ENCODE results near the gene RGL3. TPM values are rescaled to one million over a fixed set of nuclear protein-coding genes. Genes with fewer than 3 reads are reported as not detected.
"Not testable (repeated sequence)": the region's sequence is repeated elsewhere in the genome, so short reads cannot be mapped to it uniquely, and the experiment has no call there.

RGL3 gene
- total RNA-seq, 1 donor from 2014 or later, result 0.72 TPM

- DNase-seq (ENCODE audit: low read depth), result no peak
These were observed 2.4 kb upstream of the RGL3 start for GRCh38 chr19:11421371-11422098.

- no peak for DNase-seq (ENCODE audit: low read depth)
These were observed 1.6 kb upstream of the RGL3 start for GRCh38 chr19:11420429-11421370.

DNA sequence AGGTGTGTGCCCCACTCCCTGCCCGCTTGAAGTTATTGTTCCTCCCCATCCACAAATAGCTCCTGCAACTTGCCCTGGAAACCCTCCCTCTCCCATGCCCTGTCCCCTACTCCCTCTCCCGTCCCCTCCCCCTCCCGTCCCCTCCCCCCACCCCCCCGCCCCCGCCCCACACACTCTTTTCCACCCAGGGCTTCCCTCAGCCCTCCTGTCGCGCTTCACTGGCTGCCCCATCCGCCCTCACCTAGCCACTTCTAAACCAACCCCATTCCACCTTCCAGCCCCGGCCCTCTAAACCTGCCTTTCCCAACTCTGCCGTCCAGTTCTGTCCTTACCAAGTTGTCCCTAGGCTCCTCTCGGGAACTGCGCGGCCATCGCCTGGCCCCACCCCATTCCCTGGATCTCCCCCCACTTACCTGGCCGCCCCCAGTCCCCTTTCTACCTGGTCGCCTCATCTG, 993 bp downstream of the RGL3 start:
- no peak for DNase-seq (ENCODE audit: low read depth)

GRCh38 chr19:11416346-11417052, 2.6 kb downstream of the RGL3 start:
- DNase-seq (ENCODE audit: low read depth), result no peak

DNA sequence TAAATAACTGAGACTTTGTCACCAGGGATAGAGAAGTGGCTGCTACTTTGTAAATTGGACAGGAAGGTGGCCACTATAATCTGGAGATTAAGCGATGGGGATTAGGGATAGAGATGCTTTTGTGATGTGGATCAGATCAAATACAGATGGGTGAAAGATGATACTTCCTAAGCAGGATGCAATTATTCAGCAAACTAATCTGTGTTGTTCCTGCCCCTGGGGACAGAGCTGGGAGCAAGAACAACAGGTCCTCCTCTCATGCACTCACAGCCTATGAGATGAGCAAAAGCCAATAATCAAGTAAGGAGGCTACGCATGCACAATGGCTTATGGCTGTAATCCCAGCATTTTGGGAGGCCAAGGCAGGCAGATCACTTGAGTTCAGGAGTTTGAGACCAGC, 4.6 kb downstream of the RGL3 start:
- no peak for DNase-seq (ENCODE audit: low read depth)

DNA sequence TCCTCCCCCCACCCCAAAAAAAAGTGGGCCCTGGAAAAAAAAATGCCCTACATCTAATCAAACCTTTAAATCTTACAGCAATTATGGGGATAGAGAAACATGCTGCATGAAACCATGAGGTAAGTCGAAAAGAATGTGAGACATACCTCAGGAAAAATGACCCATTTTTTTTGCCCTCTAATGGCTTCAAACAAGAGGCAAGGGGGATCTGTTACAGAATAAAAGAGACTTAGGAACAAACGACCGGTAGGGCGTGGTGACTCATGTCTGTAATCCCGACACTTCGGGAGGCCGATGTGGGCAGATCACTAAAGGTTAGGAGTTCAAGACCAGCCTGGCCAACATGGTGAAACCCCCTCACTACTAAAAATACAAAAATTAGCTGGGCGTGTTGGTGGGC, 8.4 kb downstream of the RGL3 start:
- no peak for DNase-seq (ENCODE audit: low read depth)

GRCh38 chr19:11408591-11408990, 10.5 kb downstream of the RGL3 start:
- DNase-seq (ENCODE audit: low read depth), result no peak

GRCh38 chr19:11406703-11407236, 12.3 kb downstream of the RGL3 start:
- not testable (repeated sequence) for DNase-seq (ENCODE audit: low read depth)

DNA sequence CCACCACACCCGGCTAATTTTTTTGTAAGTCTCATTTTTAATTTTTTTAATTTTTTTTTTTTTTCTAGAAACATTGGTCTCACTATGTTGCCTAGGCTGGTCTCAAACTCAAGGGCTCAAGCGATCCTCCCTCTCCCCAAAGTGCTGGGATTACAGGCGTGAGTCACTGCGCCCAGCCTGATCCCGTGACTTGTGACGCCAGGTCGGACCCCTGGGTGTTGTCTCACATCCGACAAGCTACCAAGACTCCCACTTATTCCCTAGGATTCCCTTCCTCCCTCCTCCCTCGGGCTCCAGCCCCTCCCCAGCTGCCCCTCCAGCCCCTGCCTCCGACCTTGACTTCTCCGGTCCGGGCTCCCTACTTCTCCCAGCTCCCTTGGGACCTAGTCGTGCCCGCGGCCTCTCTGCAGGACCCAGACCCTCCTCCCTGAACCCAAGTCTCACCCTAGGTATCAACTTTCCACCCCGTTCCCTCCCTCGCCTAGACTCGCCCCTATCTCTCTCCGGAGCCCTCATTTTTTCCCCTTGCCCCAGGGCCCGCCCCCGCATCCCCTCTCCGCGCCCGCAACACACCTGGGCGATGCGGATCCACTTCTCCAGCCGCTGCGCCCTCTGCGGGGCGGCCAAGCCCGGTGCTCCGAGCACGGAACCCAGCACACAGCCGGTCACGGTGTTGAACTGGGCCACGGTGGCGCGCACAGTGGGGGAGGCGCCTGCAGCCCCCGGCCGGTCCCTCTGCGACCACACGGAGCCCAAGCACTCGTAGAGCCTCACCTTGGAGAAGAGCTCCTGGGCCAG, 13.1 kb downstream of the RGL3 start:
- DNase-seq (ENCODE audit: low read depth), result no peak

GRCh38 chr19:11404588-11405222, 14.4 kb downstream of the RGL3 start:
- DNase-seq (ENCODE audit: low read depth), result no peak

GRCh38 chr19:11401808-11402543, 17.1 kb downstream of the RGL3 start:
- no peak for DNase-seq (ENCODE audit: low read depth)

GRCh38 chr19:11400798-11401197, 18.3 kb downstream of the RGL3 start:
- no peak for DNase-seq (ENCODE audit: low read depth)

DNA sequence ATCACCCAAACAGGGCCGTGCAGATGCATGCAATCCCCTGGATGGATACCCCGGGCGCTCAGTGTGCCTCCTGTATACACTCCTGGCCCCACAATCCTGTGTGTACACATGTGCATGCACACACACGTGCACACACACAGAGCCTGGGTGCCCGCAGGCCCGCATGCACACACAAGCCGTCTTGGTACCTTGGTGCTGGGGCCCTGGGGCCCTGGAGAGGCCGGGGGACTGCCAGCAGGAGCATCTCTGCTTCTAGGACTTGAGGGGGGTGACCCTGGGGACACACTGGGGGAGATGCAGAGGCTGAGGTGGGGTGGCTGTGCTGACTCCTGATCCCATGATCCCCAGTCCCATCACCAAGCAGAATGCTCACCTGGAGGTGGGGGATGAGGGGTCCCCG, 19.4 kb downstream of the RGL3 start:
- DNase-seq (ENCODE audit: low read depth), result no peak

DNA sequence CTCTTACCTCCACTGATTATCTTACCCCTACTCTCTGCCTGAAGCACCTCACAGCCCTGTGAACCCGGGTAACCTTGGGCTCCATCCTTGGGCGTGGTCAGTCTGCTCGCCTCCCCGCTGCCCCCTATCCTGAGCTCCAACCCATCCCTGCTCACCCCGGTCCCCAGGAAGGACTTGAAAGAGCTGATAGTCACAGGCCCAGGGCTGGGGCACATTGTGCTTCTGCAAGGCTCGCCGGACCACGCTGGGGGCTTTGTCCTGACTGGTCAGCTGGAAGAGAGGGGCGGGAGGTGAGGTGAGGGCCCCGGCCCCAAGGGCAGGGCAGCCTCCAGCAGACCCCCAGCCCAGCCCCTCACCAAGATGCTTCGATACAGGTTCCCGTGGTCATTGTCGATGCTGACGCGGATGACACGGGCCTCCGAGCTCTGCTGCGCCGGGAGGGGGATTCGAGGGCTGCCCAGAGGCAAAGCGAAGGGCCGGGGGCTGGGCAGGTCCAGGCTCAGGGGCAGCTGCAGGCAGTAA, 22.0 kb downstream of the RGL3 start:
- no peak for DNase-seq (ENCODE audit: low read depth)

- DNase-seq (ENCODE audit: low read depth), result no peak
These were observed 28.0 kb downstream of the RGL3 start for GRCh38 chr19:11390933-11391680.

DNA sequence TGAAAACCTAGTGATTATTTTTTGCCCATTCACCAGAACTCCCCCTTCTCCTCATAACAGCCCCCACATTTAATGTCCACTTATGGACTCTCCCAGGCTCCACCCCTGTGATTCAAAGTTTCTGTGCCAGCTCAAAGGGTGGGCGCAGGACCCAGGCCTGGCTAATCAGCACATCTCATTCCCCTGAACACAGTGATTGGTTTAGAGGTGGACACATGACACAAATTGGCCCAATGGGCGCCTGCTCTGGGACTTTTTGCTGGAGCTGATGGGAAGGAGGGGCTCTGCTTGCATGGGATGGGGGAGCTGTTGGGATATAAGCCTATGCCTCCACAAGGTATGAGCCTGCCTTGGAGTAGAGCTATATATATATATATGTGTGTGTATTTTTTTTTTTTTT, 28.8 kb downstream of the RGL3 start:
- no peak for DNase-seq (ENCODE audit: low read depth)

DNA sequence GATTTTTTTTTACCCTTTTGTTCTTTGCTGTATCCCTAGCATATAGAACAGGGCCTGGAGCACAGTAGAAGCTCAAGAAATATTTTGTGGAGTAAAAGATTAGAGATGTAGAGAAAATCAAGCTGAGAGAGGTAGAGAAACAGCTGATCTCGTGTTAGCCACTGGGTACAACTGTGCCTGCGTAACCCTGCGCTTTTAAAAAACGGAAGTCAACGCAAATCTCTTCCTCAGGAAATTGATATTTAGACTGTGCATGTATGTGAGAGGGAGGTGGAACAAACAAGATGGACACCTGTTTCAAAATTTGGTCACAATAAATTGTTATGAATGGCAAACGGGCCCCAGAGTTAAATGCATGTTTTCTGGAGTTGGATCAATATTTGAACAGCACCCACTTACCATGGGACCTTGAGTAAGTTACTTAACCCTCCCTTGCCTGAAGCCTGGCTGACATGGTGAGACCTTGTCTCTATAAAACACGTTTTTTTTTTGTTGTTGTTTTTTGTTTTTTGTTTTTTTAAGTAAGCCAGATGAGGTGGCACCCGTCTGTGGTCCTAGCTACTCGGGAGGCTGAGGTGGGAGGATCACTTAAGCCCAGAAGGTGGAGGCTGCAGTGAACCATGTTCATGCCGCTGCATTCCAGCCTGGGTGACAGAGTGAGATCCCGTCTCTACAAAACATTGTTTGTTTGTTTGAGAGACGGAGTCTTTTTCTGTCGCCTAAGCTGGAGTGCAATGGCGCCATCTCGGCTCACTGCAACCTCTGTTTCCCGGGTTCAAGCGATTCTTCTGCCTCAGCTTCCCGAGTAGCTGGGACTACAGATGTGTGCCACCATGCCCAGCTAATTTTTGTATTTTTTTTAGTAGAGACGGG, 31.7 kb downstream of the RGL3 start:
- DNase-seq (ENCODE audit: low read depth), result no peak

GRCh38 chr19:11384778-11385129, 34.4 kb downstream of the RGL3 start:
- DNase-seq (ENCODE audit: low read depth), result no peak
